HG03460 (cell line): ENCODE data around the gene MACROD2.
"Not testable (repeated sequence)": the region's sequence is repeated elsewhere in the genome, so short reads cannot be mapped to it uniquely, and the experiment has no call there.

Experiments used
- ATAC-seq: cut with Tn5 transposase; IDR thresholded peaks from one replicate; pipeline ENCODE4 v1.9.1; 2021; ENCODE audit not compliant: unreplicated experiment

Gene MACROD2

DNA sequence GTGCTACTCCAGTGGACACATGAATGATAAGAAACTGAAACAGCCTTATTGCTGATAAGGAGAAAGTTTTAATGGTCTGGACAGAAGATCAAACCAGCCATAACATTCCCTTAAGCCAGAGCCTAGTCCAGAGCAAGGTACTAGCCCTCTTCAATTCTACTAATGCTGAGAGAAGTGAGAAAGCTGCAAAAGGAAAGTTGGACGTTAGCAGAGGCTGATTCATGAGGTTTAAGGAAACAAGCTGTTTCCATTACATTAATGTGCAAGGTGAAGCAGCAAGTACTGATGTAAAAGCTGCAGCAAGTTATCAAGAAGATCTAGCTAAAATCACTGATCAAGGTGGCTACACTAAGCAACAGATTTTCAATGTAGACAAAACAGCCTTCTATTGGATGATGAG is 1943.5 kb downstream of the MACROD2 start:
- ATAC-seq = no peak

DNA sequence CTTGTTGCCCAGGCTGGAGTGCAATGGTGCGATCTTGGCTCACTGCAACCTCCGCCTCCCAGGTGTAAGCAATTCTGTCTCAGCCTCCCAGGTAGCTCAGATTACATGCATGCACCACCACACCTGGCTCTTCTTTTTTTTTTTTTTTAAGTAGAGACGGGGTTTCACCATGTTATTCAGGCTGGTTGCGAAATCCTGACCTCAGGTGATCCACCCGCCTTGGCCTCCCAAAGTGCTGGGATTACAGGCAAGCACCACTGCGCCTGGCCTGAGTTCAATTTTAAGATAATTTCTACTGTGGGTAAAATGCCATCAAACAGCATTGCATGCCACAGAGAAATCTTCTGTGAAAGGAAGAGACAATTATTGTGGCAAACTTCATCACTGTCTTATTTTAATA is 1944.8 kb downstream of the MACROD2 start:
- no peak for ATAC-seq

DNA sequence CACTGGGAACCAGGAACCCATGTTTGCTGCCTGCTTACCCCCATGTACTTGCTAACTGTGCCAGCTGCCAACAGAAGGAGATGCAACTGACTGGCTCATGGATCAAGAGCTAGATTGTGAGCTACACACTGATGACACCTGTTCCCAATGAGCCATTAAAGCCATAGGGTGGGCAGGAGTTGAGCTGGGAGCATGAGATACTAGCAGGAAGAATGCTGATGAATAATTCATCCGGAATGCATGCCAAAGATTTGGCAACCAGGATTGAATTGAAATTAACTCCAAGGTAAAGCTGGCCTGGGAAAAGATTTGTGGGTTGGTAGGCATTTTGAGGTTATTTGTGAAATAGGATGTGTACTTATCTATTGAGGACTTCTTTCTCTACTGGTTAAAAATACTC is 1946.8 kb downstream of the MACROD2 start:
- ATAC-seq = no peak

DNA sequence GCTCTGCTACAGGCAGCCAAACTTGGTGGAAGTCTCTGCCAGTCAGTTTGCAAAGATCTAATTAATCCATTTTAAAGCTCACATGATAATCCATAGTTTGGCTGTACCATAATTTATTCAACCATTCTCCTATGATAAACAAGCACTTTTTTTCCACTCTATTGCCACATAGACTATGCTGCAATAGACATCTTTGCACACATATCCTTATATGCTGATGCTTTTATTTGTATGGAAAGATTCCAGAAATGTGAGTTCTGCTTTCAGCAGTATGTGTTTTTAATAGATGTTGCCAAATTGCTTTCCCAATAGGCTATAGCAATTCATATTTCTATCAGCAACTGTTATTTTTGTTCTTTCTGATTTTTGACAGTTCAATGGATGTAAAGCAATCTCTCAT is 1950.0 kb downstream of the MACROD2 start:
- no peak for ATAC-seq

DNA sequence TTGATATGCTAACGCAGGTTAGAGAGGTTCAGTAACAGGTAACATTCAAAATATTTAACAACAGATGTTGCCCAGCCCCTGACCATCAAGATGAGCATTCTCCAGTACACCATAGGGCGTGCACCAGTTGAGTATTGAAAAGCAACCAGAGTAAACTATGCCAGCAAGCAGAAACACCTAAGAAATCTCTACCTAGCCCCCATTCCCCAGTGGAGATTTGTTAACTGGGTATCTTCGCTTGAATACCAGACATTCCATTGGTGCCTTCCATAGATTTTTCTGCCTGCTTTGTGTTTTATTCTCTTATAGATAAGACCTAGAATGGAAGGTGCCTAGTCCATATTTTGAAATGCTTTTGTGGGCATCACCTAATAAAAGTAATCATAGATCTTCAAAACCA is 1954.1 kb downstream of the MACROD2 start:
- no peak for ATAC-seq

DNA sequence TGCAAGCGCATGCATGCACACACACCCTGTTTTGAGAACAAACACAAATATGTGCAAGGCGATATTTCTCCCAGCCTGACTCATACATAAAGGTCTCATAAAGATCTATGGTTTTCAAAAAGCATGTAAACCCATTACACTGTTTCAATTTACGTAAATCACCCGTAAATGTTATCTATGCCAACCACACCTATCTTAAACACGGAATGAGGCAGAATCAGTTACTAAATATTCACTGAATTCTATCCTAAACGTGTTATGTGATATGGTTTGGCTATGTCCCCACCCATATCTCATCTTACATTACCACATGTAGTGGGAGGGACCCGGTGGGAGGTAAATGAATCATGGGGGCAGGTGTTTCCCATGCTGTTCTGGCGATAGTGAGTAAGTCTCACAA is 1956.3 kb downstream of the MACROD2 start:
- ATAC-seq = no peak

DNA sequence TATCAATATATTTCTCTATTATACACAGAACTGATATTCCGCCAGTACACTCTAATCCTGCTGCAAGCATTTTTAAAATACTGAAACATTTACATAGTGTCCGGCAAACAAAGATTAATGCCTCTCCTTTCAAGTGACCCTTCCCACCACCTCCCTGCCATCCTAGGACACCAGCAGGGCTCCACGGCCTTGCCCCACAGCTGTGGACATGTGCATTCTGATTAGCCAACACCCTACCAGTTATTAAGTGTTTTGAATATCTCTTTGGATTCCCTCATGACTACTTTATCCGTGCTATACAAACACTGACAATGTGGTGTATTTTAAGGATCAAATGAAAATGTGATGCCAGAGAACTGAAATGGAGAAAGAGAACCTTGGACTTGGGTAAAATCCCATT is 1962.8 kb downstream of the MACROD2 start:
- no peak for ATAC-seq

DNA sequence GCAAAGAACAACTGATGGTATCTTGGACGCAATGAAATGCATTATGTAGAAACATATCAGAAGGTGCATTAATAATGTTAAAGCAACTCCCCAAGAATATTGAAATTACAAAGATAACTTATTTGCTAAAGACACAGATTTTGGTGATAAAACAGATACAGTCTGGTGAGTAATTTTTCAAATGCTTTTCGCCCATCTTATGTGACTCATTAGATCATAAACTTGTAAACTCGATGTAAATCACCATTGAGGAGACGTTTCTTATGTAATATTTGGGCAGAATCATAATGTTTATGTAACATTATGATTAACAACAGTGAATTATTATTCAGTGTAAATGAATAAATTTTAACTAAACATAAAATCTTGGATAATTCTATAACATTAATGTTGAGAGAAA is 1969.8 kb downstream of the MACROD2 start:
- no peak for ATAC-seq

DNA sequence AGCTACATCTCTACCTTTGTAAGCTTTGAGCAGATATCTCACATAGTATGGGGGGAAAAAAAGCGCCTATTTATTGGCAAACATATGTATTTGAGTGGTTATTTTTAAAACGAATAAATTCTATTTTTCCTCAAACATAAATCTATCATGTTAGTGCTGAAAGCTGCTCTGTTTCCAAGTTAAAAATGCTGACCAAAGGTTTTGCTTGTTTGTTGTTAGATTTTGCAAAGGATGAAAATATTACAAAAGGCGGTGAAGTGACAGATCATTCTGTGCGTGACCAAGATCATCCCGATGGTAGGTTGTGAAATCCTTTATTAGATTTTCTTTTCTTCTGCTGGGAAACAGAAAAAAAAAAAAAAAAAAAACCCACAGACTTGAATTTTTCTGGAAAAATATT is 1972.0 kb downstream of the MACROD2 start:
- no peak for ATAC-seq

DNA sequence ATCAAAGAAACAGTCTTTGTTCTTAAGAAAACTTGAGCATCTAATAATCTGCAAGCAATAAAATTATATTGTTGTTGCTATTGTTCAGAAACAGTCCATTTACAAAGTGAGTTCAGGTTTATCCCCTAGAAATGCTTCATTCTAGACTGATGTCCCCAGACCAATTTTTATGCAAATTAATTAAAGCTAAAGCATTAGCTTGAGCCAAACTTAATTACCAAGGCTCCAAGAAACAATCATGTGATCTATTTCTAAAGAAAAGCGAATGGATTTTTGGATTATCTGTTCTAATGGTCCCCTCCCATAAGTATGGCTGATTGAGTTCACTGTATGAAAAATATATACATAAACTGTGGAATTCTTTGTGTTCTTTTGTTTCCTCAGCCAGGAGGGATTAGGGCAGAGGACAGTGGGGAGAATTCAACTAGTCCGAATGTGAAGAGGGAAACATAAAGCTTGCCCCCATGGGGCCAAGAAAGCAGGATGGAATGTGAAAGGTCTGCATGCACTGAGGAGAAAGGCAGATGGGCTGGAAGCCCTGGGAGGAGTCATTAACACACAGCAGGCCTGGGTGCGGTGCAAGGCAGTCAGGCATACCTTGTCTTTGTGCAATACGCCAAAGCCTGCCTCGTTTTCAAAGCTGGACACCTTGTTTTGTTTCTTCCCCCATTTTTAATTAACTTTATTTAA is 1980.9 kb downstream of the MACROD2 start:
- no peak for ATAC-seq

DNA sequence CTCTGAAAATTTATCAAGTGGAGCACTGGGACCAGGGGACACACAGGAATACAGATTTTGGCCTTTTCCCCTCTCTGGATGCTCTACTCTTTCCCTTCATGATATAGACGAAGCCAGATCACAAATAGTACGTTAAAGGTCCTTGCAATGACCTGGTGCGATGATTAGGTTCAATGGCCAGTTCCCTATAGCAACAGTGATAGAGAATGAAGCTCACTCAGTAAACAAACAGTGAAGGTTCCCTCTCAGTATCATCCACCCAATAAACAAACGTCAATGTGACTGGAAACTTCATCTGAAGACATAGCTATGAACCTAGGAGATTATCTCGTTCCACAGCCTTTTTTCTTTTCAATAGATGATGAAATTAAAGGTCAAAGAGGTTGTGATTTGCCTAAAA is 1981.7 kb downstream of the MACROD2 start:
- ATAC-seq = no peak

DNA sequence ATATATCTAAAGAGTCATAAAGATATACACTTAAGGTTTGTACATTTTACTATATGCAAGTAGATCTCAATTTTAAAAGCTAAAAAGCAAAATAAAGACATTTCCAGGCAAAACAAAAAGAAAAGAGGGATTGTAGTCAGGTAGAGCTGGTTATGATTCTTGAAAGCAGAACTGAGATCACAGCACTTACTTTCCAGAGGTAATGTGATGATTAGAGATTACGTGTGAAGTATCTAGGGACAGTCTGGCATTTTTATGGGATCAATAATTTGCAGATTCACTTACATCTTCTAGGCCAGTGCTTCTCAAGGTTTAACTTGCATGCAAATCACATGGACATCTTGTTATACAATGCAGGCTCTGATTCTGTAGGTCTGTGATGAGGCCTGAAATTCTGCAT is 1982.4 kb downstream of the MACROD2 start:
- no peak for ATAC-seq

DNA sequence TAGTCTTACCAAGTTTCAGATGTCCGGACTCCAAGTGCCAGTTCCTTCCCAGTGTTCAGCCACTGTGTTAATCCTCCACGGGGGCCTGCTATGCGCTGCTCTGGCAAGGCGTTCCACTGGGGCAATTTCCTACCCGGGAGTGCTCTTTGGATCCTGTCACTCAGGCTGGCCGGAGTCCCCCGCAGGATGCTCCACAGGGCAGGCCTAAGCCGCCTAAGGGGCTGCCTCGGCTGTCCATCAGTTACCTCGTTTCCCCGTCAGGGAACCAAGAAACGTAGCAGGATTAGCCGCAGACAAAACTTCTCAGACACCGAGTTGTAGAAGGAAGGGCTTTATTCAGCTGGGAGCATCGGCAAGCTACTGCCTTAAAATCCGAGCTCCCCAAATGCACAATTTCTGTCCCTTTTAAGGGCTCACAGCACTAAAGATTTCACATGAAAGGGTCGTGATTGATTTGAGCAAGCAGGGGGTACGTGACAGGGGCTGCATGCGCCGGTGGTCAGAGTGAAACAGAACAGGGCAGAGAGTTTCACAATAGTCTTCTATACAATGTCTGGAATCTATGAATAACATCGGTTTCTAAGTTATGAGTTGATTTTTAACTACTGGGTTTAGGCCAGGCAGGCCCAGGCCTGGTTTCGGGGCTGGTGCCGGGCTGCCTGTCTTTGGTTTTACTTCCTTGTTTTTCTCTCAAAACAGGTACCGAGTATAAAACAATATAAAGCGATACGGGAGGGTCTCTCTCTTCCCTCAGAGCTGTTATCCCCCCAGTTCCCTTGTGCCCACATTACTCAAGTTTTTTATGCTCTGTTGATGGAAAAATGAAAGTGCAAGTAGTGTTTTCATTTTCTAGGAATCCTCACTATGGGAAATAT is 1990.4 kb downstream of the MACROD2 start:
- ATAC-seq = not testable (repeated sequence)

DNA sequence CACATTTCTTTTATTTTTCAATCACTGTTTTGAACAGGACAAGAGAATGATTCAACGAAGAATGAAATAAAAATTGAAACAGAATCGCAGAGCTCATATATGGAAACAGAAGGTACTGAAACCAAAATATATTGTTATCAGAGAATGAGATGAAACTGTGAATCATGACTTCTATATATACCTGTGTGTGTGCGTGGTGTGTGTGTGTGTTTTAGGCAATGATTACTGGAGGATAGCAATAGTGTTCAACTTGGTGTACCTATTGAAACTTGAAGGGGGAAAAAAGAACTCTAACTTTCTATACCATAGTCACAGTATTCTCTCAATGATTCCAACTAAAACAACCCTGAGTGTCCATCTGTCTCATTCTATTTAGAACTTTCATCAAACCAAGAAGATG is 1991.4 kb downstream of the MACROD2 start:
- peak; percentile 93 for ATAC-seq

DNA sequence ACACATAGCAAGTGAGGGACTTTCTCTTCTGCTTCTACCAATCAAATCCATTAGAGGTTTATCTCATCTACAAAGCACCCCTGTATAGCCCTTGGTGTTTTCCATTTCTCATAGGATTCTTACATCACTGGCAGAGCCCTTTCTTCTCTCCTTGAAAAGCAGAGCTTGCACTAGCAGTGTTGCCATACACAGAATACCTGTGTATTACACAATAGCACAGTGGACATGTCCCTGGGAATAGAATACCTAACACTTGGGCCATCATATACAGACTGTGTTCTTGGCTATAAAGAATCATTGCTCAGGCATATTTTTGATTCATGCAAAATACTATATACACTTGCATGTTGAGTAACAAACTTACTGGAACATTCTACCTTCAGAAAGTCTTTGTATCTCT is 1996.0 kb downstream of the MACROD2 start:
- no peak for ATAC-seq

DNA sequence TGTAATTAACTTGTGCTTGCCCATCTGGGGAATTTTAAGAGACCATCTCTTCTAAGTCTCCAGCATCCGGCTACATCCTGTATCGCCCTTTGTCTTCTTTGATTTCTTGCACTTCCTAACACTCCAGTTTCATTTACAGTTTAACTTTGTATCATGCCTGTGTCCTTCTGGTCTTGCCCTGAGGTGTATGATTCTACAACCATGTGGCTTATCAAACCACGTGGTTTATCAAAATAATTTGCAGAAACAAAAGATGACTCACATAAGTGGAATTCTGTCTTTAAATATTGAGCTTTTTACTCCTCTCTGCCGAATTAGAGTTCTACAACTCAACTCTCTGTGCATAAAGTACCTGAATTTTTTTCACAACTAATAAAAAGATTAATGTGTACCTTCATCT is 1997.2 kb downstream of the MACROD2 start:
- no peak for ATAC-seq

DNA sequence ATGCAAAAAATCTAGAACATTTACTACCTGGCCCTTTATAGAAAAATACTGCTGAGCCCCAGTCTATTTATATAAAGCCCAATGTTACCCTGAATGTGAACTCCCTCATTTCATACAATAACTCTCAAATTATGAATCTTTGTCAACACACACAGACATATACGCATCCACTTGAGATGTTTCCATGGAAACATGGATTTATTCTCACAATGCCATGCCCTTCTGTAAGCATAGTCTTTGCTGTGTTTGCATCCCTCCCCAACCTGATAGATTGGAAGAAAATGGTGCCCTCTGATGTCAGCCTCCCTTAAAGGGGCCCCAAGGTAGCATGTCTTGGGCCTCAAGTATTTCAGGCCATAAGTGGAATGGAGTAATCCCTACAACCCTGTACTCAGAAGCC is 2004.8 kb downstream of the MACROD2 start:
- ATAC-seq = no peak

DNA sequence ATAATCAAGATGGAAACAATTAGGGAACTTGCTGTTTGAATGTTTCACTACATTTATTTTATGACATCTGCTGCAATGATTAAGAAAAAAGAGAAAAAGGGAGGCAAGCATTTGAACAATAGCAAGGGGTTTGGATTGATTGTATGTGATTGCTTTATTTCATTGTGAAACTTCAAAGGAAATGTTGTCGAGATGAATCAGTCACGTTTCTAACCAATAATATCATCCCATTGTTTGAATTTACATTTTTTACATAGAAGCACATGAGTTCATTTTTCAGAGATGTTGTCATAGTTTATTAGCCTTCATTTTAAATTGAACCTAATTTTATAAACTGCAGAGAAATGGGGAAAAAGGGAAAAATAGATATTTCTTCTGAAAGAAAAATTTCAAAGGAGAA is 2006.0 kb downstream of the MACROD2 start:
- ATAC-seq = no peak

DNA sequence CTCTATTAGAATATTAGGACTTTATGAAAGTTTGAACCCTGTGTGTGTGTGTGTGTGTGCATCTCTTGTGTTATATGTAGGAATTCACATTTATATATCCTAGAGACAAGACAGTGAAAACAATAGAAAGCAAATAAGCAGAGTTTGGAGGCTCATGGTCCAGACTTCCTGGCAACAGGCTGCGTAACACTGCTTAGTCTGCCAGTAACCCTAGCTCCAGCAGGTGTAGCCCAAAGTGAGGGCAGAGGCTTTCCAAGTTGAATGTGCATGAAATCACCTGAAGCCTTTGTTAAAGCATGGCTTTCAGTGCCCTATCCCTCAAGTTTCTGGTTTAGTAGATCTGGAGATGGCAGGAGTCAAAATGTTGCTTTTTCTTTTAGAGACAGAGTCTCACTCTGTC is 2008.0 kb downstream of the MACROD2 start:
- no peak for ATAC-seq

DNA sequence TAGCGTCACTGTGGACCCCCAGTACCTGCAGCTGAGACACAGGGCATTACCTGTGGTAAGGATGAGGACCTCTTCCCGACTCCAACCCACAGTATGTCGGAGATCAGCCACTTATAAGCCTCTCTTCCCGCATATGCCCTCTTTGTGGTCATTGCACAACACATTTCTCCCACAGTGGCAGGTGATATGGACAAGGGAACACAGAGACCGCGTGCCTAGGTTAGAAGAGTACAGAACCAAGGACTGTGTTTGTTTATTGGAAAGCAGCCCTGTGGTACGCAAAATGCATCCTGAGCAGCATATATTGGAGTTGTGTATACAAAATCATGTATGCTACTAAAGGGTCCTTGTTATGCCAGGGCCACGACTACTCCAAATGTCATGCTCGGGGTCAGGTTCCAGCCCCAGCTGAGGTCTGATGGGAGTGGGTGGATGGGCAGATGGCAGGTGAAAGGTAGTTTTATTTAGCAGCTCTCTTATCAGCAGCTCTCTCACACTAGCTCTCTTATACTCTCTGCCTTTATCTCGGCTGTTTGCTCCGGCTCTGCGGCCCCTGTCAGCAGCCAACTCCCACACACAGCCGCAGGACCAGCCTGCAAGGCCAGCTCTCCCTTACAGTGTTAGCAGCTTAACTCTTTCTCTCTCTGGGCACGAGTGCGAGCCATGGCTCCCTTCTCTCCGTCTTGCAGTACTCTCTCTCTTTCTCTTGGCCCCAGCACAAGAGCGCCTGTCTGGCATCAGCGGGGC is 2009.0 kb downstream of the MACROD2 start:
- no peak for ATAC-seq

DNA sequence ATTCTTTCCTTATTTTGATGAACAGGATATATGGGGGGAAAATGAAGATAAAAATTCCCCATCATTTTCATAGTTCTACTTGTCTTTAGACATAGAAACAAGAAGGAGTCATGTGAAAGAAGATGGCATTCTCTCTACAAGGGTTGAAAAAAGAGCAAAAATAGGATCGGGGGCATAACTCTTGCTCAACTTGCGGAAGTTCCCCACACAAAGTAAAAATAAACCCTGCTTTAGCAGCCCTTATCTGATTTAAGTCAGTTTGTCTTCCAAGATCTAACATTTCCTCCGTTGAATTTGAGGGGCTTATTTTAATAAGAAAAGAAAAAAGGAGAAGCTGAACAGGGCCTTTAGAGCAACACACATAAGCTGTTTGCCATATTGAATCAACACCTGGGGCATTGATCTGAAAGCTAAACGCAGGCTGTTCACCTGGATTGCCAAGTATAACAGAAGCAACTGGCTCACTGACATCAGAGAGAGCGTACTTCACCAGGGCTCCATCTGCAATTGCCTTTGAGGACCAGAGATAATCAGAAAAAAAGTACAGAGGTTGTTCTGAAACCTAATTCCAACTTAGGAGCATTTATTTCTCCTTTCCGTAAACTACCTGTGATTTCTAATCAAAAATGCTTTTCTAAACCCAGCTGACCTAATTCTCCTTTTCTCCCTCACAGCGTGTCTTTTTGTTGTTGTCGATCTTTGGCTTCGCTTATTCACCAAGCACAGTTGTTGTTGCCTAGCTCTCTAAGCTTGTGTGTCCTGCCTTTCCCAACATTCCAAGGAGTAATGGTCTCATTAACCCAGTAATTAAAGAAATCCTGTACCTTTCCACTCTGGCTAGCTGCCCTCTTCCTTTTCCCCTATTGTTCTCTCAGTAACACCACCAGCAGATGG is 2010.0 kb downstream of the MACROD2 start:
- no peak for ATAC-seq
